ENCODE results near the gene RCAN2. TPM values are rescaled to one million over a fixed set of nuclear protein-coding genes. Genes with fewer than 3 reads are reported as not detected.

The RCAN2 gene
- total RNA-seq, 1 experiment from 2014 or later, result 0.05 TPM

DNA sequence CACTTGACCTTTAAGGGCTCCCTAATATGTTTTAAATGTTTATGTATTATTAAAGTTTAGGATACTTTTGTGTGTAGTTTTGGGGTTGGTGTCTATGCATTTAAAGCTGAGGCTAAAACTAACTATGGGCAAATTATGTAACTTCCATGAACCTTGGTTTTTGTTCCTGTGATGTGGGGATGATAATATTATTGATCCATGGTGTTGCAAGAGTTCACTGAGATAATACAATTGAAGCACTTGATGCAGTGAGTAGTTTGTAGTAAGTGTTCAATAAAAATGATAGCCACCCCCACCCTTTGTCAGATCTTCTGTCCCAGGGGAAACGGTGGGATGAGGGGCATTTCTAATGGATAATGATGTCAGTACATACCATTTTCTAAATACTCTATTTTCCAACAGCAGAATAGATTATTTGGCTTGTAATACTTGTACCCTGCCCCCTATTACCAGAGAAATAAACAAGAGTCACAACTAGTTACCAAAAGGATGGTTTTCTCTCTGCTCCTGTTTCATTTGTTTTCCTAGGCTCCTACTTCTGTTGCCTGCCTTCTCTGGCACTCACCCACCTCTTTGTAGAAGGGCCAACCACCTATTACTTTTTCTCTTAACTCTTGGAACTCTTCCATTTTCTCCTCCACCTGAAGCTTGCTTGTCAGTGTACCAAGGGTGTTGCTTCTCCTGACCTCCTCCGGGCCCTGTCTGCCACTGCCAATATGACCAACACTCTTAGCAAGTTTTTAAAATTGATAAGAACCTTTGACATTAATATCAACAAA lies 97.9 kb downstream of the RCAN2 start:
- Histone ChIP-seq H3K27me3 (ENCODE audit: control insufficient read depth, insufficient read depth, low read length) (peaks cover 3% of the 10 kb centered on the region; the same call in 1 of the 2 replicates), H3K4me1 (ENCODE audit: control insufficient read depth, insufficient read depth, low read length) (no peaks in the 10 kb centered on the region), H3K4me3 (ENCODE audit: low read depth in 2 of 2, low read length in 2 of 2) (no peak overlapping the region), H3K27ac (ENCODE audit: low read length) (no peak overlapping the region), H3K9me3 (ENCODE audit: control insufficient read depth, insufficient read depth, low read depth, low read length) (no peaks in the 10 kb centered on the region), H3K36me3 (ENCODE audit: control insufficient read depth, insufficient read depth, low read length) (no peaks in the 10 kb centered on the region)
- BruUV-seq (replicated peaks), result no TSS peak
- POLR2A ChIA-PET, result no interaction called here
- no peak for ATAC-seq
- CTCF ChIA-PET, result no interaction called here
- DNase-seq (ENCODE audit: low read depth, low spot score), result no peak
- no peak for TF ChIP-seq TCF7L2 (IDR thresholded peaks at IDR 0.05; ENCODE audit: low read depth, low read length)
- TF ChIP-seq, protein P1, sequence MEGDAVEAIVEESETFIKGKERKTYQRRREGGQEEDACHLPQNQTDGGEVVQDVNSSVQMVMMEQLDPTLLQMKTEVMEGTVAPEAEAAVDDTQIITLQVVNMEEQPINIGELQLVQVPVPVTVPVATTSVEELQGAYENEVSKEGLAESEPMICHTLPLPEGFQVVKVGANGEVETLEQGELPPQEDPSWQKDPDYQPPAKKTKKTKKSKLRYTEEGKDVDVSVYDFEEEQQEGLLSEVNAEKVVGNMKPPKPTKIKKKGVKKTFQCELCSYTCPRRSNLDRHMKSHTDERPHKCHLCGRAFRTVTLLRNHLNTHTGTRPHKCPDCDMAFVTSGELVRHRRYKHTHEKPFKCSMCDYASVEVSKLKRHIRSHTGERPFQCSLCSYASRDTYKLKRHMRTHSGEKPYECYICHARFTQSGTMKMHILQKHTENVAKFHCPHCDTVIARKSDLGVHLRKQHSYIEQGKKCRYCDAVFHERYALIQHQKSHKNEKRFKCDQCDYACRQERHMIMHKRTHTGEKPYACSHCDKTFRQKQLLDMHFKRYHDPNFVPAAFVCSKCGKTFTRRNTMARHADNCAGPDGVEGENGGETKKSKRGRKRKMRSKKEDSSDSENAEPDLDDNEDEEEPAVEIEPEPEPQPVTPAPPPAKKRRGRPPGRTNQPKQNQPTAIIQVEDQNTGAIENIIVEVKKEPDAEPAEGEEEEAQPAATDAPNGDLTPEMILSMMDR (IDR thresholded peaks at IDR 0.05), result no peak
- TF ChIP-seq, protein P2, sequence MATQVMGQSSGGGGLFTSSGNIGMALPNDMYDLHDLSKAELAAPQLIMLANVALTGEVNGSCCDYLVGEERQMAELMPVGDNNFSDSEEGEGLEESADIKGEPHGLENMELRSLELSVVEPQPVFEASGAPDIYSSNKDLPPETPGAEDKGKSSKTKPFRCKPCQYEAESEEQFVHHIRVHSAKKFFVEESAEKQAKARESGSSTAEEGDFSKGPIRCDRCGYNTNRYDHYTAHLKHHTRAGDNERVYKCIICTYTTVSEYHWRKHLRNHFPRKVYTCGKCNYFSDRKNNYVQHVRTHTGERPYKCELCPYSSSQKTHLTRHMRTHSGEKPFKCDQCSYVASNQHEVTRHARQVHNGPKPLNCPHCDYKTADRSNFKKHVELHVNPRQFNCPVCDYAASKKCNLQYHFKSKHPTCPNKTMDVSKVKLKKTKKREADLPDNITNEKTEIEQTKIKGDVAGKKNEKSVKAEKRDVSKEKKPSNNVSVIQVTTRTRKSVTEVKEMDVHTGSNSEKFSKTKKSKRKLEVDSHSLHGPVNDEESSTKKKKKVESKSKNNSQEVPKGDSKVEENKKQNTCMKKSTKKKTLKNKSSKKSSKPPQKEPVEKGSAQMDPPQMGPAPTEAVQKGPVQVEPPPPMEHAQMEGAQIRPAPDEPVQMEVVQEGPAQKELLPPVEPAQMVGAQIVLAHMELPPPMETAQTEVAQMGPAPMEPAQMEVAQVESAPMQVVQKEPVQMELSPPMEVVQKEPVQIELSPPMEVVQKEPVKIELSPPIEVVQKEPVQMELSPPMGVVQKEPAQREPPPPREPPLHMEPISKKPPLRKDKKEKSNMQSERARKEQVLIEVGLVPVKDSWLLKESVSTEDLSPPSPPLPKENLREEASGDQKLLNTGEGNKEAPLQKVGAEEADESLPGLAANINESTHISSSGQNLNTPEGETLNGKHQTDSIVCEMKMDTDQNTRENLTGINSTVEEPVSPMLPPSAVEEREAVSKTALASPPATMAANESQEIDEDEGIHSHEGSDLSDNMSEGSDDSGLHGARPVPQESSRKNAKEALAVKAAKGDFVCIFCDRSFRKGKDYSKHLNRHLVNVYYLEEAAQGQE (IDR thresholded peaks at IDR 0.05; ENCODE audit: insufficient read depth in 1 of 2, low read depth in 2 of 2, low read length in 1 of 2), result no peak
- no peak for TF ChIP-seq POLR2AphosphoS5 (IDR thresholded peaks at IDR 0.05; ENCODE audit: low read depth, low read length)
- TF ChIP-seq SIN3A (IDR thresholded peaks at IDR 0.05; ENCODE audit: borderline replicate concordance, insufficient read depth, low read depth, low read length), result no peak
- intact Hi-C loops (cut with micrococcal nuclease; ENCODE audit: unreplicated experiment) (no loop called here), in situ Hi-C loops (cut with HindIII; ENCODE audit: low pct_unique_long_range_greater_than_20kb, low sequenced_read_pairs) (no loop called here)

DNA sequence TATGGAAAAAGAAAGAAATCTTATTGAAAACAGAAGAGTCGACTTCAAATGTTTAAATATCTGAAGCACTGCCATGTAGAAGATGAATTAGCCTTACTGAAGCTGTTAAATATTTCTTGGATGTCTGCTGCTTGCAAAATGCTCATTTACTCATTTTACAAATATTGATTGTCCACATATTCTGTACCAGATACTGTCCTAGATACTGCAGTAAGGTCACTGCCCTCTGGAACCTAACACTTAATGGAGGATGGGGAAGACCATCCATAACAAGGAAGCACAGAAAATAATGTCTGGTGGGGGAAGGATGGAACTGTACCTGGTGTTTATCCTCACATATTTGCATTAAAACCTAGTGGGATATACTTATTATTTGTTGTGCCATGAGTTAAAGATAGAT lies 99.0 kb downstream of the RCAN2 start:
- intact Hi-C loops (cut with micrococcal nuclease; ENCODE audit: unreplicated experiment) (no loop called here), in situ Hi-C loops (cut with HindIII; ENCODE audit: low pct_unique_long_range_greater_than_20kb, low sequenced_read_pairs) (no loop called here)
- Histone ChIP-seq H3K36me3 (ENCODE audit: control insufficient read depth, insufficient read depth, low read length) (no peaks in the 10 kb centered on the region), H3K27me3 (ENCODE audit: control insufficient read depth, insufficient read depth, low read length) (no peaks in the 10 kb centered on the region), H3K9me3 (ENCODE audit: control insufficient read depth, insufficient read depth, low read depth, low read length) (no peaks in the 10 kb centered on the region), H3K4me1 (ENCODE audit: control insufficient read depth, insufficient read depth, low read length) (no peaks in the 10 kb centered on the region), H3K4me3 (ENCODE audit: low read depth in 2 of 2, low read length in 2 of 2) (no peak overlapping the region), H3K27ac (ENCODE audit: low read length) (no peak overlapping the region)
- no peak for ATAC-seq
- no peak for DNase-seq (ENCODE audit: low read depth, low spot score)
- BruUV-seq (replicated peaks), result no TSS peak
- ChIA-PET POLR2A (no interaction called here), CTCF (no interaction called here)
- TF ChIP-seq, protein P1 (IDR thresholded peaks at IDR 0.05), result no peak
- TF ChIP-seq TCF7L2 (IDR thresholded peaks at IDR 0.05; ENCODE audit: low read depth, low read length), result no peak
- TF ChIP-seq SIN3A (IDR thresholded peaks at IDR 0.05; ENCODE audit: borderline replicate concordance, insufficient read depth, low read depth, low read length), result no peak
- TF ChIP-seq, protein P2 (IDR thresholded peaks at IDR 0.05; ENCODE audit: insufficient read depth in 1 of 2, low read depth in 2 of 2, low read length in 1 of 2), result no peak
- no peak for TF ChIP-seq POLR2AphosphoS5 (IDR thresholded peaks at IDR 0.05; ENCODE audit: low read depth, low read length)
